ENCODE measurements around the gene TRABD2B. TPM values are rescaled to one million over a fixed set of nuclear protein-coding genes. Genes with fewer than 3 reads are reported as not detected.

TRABD2B gene
- total RNA-seq, 1 donor from 2014 or later: 0.92 TPM

DNA sequence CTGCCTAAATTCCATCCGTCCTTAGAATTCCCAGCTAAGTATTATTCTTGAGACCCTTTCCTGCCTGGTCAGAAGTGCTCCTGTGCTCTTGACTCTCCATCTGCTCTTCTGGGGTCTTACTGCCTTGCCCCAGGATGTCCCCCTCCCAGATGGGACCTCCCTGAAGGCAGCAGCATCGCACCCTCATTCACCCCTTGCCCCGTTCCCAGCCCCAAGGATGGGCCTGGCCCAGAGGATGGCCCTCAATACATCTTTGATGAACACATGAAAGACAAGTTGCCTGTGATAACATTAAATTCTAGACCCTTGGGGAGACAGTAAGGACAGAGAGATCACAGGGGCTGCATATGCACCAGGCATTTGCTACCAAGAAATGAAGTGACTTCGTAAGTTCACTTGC, 167.2 kb downstream of the TRABD2B start:
- TF ChIP-seq, protein P1, sequence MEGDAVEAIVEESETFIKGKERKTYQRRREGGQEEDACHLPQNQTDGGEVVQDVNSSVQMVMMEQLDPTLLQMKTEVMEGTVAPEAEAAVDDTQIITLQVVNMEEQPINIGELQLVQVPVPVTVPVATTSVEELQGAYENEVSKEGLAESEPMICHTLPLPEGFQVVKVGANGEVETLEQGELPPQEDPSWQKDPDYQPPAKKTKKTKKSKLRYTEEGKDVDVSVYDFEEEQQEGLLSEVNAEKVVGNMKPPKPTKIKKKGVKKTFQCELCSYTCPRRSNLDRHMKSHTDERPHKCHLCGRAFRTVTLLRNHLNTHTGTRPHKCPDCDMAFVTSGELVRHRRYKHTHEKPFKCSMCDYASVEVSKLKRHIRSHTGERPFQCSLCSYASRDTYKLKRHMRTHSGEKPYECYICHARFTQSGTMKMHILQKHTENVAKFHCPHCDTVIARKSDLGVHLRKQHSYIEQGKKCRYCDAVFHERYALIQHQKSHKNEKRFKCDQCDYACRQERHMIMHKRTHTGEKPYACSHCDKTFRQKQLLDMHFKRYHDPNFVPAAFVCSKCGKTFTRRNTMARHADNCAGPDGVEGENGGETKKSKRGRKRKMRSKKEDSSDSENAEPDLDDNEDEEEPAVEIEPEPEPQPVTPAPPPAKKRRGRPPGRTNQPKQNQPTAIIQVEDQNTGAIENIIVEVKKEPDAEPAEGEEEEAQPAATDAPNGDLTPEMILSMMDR (IDR thresholded peaks at IDR 0.05; ENCODE audit: insufficient read depth, low read length, poor library complexity, severe bottlenecking): no peak
- DNase-seq (ENCODE audit: low read depth): no peak
- Histone ChIP-seq H3K4me3 (ENCODE audit: low read depth, low read length) (no peak overlapping the region), H3K36me3 (ENCODE audit: control insufficient read depth, insufficient read depth, low read length) (no peaks in the 10 kb centered on the region), H3K27me3 (ENCODE audit: control insufficient read depth, insufficient read depth, low read length) (no peaks in the 10 kb centered on the region)

GRCh38 chr1:47828978-47829377, 168.2 kb downstream of the TRABD2B start:
- Histone ChIP-seq H3K4me3 (ENCODE audit: low read depth, low read length) (no peak overlapping the region), H3K36me3 (ENCODE audit: control insufficient read depth, insufficient read depth, low read length) (no peaks in the 10 kb centered on the region), H3K27me3 (ENCODE audit: control insufficient read depth, insufficient read depth, low read length) (no peaks in the 10 kb centered on the region)
- DNase-seq (ENCODE audit: low read depth): no peak
- TF ChIP-seq, protein P1 (IDR thresholded peaks at IDR 0.05; ENCODE audit: insufficient read depth, low read length, poor library complexity, severe bottlenecking): no peak

DNA sequence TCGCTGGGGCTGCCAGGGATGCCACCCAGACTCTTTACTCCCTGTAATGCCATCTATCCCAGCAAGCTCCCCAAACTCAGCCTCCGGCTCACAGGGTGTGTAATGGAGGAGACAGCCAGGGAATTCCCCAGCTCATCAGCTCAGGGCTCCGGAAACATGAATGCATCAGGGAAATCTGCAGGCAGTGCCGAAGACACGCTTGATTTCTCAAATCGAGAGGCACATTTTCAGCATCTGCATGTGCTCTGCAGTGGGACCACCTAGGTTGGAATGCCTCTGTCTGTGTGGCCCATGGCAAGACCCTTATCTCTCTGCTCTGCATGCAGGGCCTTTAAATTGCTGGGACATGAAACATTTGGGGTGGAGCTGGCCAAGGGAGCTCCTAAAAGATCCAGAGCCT, 170.1 kb downstream of the TRABD2B start:
- DNase-seq (ENCODE audit: low read depth): no peak
- TF ChIP-seq, protein P1 (IDR thresholded peaks at IDR 0.05; ENCODE audit: insufficient read depth, low read length, poor library complexity, severe bottlenecking): no peak
- Histone ChIP-seq H3K4me3 (ENCODE audit: low read depth, low read length) (no peak overlapping the region), H3K36me3 (ENCODE audit: control insufficient read depth, insufficient read depth, low read length) (no peaks in the 10 kb centered on the region), H3K27me3 (ENCODE audit: control insufficient read depth, insufficient read depth, low read length) (no peaks in the 10 kb centered on the region)

GRCh38 chr1:47824716-47825115, 172.5 kb downstream of the TRABD2B start:
- Histone ChIP-seq H3K4me3 (ENCODE audit: low read depth, low read length) (no peak overlapping the region), H3K36me3 (ENCODE audit: control insufficient read depth, insufficient read depth, low read length) (no peaks in the 10 kb centered on the region), H3K27me3 (ENCODE audit: control insufficient read depth, insufficient read depth, low read length) (no peaks in the 10 kb centered on the region)
- no peak for DNase-seq (ENCODE audit: low read depth)
- TF ChIP-seq, protein P1 (IDR thresholded peaks at IDR 0.05; ENCODE audit: insufficient read depth, low read length, poor library complexity, severe bottlenecking): no peak

DNA sequence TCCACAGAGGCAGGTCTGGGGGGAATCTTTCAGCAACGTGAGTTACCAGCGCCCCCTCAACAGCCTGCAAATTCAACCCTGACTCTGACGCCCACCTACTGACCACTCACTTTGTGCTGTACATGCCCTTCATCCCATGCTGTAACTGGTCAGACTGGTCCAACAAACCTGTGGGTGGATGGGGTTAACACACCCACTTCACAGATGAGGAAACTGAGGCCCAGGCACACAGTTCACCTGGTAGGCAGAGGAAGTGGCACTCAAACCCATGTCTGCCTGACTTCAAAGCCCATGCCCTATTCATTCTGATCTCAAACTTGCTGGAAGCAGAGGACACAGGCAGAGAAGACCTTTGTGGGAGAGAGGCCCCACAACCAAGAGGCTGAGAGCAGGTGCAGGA, 172.9 kb downstream of the TRABD2B start:
- TF ChIP-seq, protein P1 (IDR thresholded peaks at IDR 0.05; ENCODE audit: insufficient read depth, low read length, poor library complexity, severe bottlenecking): no peak
- Histone ChIP-seq H3K27me3 (ENCODE audit: control insufficient read depth, insufficient read depth, low read length) (no peaks in the 10 kb centered on the region), H3K36me3 (ENCODE audit: control insufficient read depth, insufficient read depth, low read length) (no peaks in the 10 kb centered on the region), H3K4me3 (ENCODE audit: low read depth, low read length) (no peak overlapping the region)
- DNase-seq (ENCODE audit: low read depth): no peak

DNA sequence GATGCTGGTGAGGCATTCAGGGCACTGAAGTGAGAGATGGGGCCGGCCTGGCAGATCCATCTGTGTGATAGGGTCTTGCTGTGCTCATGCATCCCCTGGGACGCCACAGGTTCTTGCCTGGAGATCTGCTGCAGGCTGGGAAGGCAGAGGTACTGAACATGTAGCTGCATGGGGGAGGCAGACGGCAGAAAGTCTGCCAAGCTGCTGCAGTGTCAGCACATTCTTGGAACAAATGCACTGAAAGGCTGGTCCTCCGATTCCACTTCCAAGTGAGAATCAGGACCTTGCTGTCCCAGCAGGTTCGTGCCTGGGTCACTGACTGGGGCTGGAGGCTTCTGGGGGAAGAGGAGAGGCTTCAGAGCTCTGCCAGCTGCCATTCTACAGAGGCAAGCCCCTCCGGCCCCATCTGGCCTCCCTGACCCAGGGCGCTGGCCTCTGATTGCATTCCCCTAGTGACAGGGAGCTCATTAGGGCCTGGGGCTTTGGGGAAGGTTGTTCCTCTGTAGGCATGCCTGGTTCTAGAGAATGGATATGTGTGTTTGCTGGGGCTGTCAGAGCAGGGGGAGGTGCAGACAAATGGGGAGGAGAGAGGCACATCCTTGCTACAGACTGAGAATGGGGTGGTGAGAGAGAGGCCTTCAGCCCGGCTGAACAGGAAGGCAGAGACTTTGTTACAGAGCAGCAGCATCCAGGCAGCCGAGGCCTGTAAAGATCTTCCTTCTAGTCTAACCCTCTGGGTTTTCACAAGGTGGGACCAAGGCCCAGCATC, 174.0 kb downstream of the TRABD2B start:
- Histone ChIP-seq H3K36me3 (ENCODE audit: control insufficient read depth, insufficient read depth, low read length) (no peaks in the 10 kb centered on the region), H3K27me3 (ENCODE audit: control insufficient read depth, insufficient read depth, low read length) (no peaks in the 10 kb centered on the region), H3K4me3 (ENCODE audit: low read depth, low read length) (no peak overlapping the region)
- TF ChIP-seq, protein P1 (IDR thresholded peaks at IDR 0.05; ENCODE audit: insufficient read depth, low read length, poor library complexity, severe bottlenecking): no peak
- no peak for DNase-seq (ENCODE audit: low read depth)

All from kidney epithelial cell (primary cell).